DND-41 (cell line): ENCODE data around the gene OR6X1.

Experiments used
- CTCF ChIP-seq: IDR thresholded peaks from 2 replicates; pipeline ENCODE4 v1.5.1; 2012; ENCODE audit warnings: borderline replicate concordance, low read length, moderate library complexity, mild to moderate bottlenecking; ENCODE audit not compliant: poor library complexity, severe bottlenecking; ENCODE audit errors: extremely low read depth
- EZH2 ChIP-seq: IDR thresholded peaks from 3 replicates; pipeline ENCODE4 v1.6.1; 2012; ENCODE audit warnings: borderline replicate concordance, low read depth, mild to moderate bottlenecking, moderate library complexity, low read length, inconsistent platforms; ENCODE audit not compliant: severe bottlenecking

DNA sequence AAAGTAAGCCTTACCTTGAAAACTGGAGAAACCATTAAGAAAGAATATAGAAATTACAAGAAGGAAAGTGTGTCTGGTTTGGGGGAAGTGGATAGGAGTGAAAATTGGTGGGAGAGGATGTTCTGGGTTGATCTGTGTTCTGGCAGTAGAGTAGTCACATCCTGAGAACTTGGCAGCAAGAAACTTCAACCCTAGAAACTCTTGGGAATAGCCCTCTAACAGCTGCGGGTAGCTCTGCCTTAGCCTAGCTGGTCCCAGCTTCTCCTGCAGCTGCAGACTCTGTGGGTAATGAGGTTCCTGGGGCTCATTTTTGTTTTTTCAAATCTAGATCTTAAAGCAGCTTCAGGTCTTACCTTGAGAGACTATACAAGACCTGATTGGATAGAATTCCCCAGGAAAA is 24.2 kb upstream of the OR6X1 start:
- TF ChIP-seq CTCF (no peak), EZH2 (no peak)
